ENCODE measurements around the gene CRYGS. TPM values are rescaled to one million over a fixed set of nuclear protein-coding genes. Genes with fewer than 3 reads are reported as not detected.
A peak's percentile ranks its signal among the peaks of the same experiment; 100 is the strongest.

The CRYGS gene
- polyA plus RNA-seq, 2 of the 4 experiments (the other 2 are of a cell fraction), result 0.65 to 2.5 TPM

GRCh38 chr3:186529201-186529999, 14.8 kb downstream of the CRYGS start:
- ChIA-PET POLR2A (interaction anchor here (0.6 kb wide), 1 partner anchor 197 kb away, joined by 7 read pairs; no protein-coding TSS in a partner anchor), CTCF (interaction anchor here (0.9 to 2.1 kb wide), 4 partner anchors 11 to 586 kb away, joined by 3 to 19 read pairs (median 3); no protein-coding TSS in a partner anchor)
- Histone ChIP-seq H3K4me3 (no peak overlapping the region), H3K4me1 (no peaks in the 10 kb centered on the region), H3K4me2 (no peak overlapping the region), H3K27ac (no peak overlapping the region), H3K9me3 (no peaks in the 10 kb centered on the region)
- 76% methylated on average over 9 of the region's 11 CpGs for WGBS (ENCODE audit: missing lambda C conversion rate)
- FAIRE-seq (no peak), ATAC-seq (peak in 1 of 2 experiments; percentile 24; a peak in 1 of 6 replicates), DNase-seq (ENCODE audit: low read depth in 1 of 2, low spot score in 1 of 2) (no peak)
- no peak for TF ChIP-seq ATOH8 (CRISPR knock-in tag; IDR thresholded peaks at IDR 0.05; ENCODE audit: low read depth)
- no peak for TF ChIP-seq JUNB (IDR thresholded peaks at IDR 0.05)
- no peak for TF ChIP-seq POLR2AphosphoS2 (conservative IDR thresholded peaks at IDR 0.05; ENCODE audit: low read length)
- TF ChIP-seq TFCP2L1 (CRISPR knock-in tag; IDR thresholded peaks at IDR 0.05), result no peak
- no peak for TF ChIP-seq ZSCAN20 (CRISPR knock-in tag; IDR thresholded peaks at IDR 0.05)
- TF ChIP-seq EP300 (IDR thresholded peaks at IDR 0.05), result no peak
- TF ChIP-seq KDM1A (IDR thresholded peaks at IDR 0.05; ENCODE audit: low read depth), result no peak
- TF ChIP-seq PHF8 (IDR thresholded peaks at IDR 0.05; ENCODE audit: borderline replicate concordance, low read depth), result no peak

- ChIA-PET POLR2A (no interaction called here), CTCF (interaction anchor here (0.6 to 1.3 kb wide), 2 partner anchors 13 to 267 kb away, joined by 3 read pairs; no protein-coding TSS in a partner anchor)
- no peak overlapping the region for H3K4me3 ChIP-seq
- ATAC-seq, result no peak
- no peak overlapping the region for H3K27ac ChIP-seq
- DNase-seq (ENCODE audit: low read depth in 1 of 2, low spot score in 1 of 2), result no peak
- H3K9me3 ChIP-seq, result no peaks in the 10 kb centered on the region
- H3K4me2 ChIP-seq, result no peak overlapping the region
- WGBS (ENCODE audit: missing lambda C conversion rate), result 70% methylated on average over 6 of the region's 6 CpGs
- H3K4me1 ChIP-seq, result no peaks in the 10 kb centered on the region
- no peak for FAIRE-seq
- TF ChIP-seq ATOH8 (CRISPR knock-in tag; IDR thresholded peaks at IDR 0.05; ENCODE audit: low read depth), result no peak
- no peak for TF ChIP-seq POLR2AphosphoS2 (conservative IDR thresholded peaks at IDR 0.05; ENCODE audit: low read length)
- TF ChIP-seq, protein P1, sequence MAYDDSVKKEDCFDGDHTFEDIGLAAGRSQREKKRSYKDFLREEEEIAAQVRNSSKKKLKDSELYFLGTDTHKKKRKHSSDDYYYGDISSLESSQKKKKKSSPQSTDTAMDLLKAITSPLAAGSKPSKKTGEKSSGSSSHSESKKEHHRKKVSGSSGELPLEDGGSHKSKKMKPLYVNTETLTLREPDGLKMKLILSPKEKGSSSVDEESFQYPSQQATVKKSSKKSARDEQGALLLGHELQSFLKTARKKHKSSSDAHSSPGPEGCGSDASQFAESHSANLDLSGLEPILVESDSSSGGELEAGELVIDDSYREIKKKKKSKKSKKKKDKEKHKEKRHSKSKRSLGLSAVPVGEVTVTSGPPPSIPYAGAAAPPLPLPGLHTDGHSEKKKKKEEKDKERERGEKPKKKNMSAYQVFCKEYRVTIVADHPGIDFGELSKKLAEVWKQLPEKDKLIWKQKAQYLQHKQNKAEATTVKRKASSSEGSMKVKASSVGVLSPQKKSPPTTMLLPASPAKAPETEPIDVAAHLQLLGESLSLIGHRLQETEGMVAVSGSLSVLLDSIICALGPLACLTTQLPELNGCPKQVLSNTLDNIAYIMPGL (CRISPR knock-in tag; IDR thresholded peaks at IDR 0.05; ENCODE audit: borderline replicate concordance), result no peak
- TF ChIP-seq, protein P2, sequence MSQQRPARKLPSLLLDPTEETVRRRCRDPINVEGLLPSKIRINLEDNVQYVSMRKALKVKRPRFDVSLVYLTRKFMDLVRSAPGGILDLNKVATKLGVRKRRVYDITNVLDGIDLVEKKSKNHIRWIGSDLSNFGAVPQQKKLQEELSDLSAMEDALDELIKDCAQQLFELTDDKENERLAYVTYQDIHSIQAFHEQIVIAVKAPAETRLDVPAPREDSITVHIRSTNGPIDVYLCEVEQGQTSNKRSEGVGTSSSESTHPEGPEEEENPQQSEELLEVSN (IDR thresholded peaks at IDR 0.05; ENCODE audit: borderline replicate concordance, low read depth), result no peak
- TF ChIP-seq RNF2 (IDR thresholded peaks at IDR 0.05; ENCODE audit: borderline replicate concordance, low read depth), result no peak
These were observed 17.9 kb downstream of the CRYGS start for GRCh38 chr3:186526256-186526606.

DNA sequence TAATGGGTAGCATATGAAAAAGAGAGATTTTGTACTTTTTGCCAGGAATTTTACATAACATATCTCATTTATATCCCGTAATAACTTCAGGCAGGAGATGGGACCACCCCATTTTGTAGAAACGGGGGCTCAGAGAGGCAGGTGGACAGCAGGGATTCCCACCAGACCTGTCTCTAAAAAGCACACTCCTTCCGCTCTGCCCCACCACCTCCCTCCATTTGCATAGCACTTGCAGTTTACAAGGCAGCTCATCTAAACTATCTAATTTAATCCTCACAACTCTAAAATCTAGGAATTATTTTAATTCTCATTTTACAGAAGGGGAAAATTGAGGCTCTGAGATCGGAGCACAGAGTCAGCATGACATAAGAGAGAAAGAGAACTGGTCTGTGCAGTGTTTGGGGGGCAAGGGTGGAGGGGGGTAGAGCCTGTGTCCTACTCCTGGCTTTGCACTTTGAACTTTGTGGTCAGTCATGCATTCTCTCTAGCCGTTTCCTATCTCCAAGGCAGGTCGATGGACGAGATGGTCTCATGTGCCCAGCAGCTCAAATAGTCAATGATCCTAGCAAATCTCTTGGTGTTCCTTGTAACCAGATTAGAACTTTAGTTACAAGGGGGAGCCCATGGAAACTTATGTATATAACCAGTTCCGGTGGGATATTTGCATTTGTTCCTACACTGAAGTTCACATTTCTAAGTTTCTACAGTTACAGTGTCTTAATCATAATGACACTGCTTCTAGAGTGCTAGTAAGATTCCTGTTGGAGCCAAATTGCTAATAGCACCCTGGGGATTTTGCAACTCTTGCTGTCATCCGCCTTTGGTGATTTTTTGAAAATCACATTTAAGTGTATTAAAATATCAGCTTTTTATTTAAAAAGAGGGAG, 18.6 kb downstream of the CRYGS start:
- ATAC-seq, result no peak
- no peak overlapping the region for H3K4me3 ChIP-seq
- no peak overlapping the region for H3K27ac ChIP-seq
- DNase-seq (ENCODE audit: low read depth in 1 of 2, low spot score in 1 of 2), result no peak
- no peaks in the 10 kb centered on the region for H3K9me3 ChIP-seq
- POLR2A ChIA-PET, result interaction anchor here (0.6 kb wide), 1 partner anchor 18 kb away, joined by 6 read pairs; no protein-coding TSS in a partner anchor
- CTCF ChIA-PET, result interaction anchor here (0.6 to 1.3 kb wide), 2 partner anchors 14 to 266 kb away, joined by 3 read pairs; no protein-coding TSS in a partner anchor
- no peak for FAIRE-seq
- H3K4me1 ChIP-seq, result no peaks in the 10 kb centered on the region
- H3K4me2 ChIP-seq, result no peak overlapping the region
- 40% methylated on average over 9 of the region's 9 CpGs for WGBS (ENCODE audit: missing lambda C conversion rate)
- TF ChIP-seq TFCP2L1 (CRISPR knock-in tag; IDR thresholded peaks at IDR 0.05) (no peak), GATA3 (IDR thresholded peaks at IDR 0.05; ENCODE audit: borderline replicate concordance) (no peak), RFX5 (IDR thresholded peaks at IDR 0.05) (no peak), ATOH8 (CRISPR knock-in tag; IDR thresholded peaks at IDR 0.05; ENCODE audit: low read depth) (no peak), ZFP36 (IDR thresholded peaks at IDR 0.05; ENCODE audit: borderline replicate concordance, partially characterized antibody) (no peak), SREBF2 (IDR thresholded peaks at IDR 0.05) (no peak), HES2 (IDR thresholded peaks at IDR 0.05) (no peak)
- TF ChIP-seq, protein P3, sequence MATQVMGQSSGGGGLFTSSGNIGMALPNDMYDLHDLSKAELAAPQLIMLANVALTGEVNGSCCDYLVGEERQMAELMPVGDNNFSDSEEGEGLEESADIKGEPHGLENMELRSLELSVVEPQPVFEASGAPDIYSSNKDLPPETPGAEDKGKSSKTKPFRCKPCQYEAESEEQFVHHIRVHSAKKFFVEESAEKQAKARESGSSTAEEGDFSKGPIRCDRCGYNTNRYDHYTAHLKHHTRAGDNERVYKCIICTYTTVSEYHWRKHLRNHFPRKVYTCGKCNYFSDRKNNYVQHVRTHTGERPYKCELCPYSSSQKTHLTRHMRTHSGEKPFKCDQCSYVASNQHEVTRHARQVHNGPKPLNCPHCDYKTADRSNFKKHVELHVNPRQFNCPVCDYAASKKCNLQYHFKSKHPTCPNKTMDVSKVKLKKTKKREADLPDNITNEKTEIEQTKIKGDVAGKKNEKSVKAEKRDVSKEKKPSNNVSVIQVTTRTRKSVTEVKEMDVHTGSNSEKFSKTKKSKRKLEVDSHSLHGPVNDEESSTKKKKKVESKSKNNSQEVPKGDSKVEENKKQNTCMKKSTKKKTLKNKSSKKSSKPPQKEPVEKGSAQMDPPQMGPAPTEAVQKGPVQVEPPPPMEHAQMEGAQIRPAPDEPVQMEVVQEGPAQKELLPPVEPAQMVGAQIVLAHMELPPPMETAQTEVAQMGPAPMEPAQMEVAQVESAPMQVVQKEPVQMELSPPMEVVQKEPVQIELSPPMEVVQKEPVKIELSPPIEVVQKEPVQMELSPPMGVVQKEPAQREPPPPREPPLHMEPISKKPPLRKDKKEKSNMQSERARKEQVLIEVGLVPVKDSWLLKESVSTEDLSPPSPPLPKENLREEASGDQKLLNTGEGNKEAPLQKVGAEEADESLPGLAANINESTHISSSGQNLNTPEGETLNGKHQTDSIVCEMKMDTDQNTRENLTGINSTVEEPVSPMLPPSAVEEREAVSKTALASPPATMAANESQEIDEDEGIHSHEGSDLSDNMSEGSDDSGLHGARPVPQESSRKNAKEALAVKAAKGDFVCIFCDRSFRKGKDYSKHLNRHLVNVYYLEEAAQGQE (IDR thresholded peaks at IDR 0.05), result no peak
- TF ChIP-seq, protein P2 (IDR thresholded peaks at IDR 0.05; ENCODE audit: borderline replicate concordance, low read depth), result no peak

All from A549 (cell line).